ENCODE measurements around the gene PERM1. TPM values are rescaled to one million over a fixed set of nuclear protein-coding genes. Genes with fewer than 3 reads are reported as not detected.

PERM1 gene
- total and polyA plus RNA-seq, 2 of the 13 experiments (the other 11 are each of a cell fraction or from before 2014, with no cell fraction given): 0.04 to 0.29 TPM

DNA sequence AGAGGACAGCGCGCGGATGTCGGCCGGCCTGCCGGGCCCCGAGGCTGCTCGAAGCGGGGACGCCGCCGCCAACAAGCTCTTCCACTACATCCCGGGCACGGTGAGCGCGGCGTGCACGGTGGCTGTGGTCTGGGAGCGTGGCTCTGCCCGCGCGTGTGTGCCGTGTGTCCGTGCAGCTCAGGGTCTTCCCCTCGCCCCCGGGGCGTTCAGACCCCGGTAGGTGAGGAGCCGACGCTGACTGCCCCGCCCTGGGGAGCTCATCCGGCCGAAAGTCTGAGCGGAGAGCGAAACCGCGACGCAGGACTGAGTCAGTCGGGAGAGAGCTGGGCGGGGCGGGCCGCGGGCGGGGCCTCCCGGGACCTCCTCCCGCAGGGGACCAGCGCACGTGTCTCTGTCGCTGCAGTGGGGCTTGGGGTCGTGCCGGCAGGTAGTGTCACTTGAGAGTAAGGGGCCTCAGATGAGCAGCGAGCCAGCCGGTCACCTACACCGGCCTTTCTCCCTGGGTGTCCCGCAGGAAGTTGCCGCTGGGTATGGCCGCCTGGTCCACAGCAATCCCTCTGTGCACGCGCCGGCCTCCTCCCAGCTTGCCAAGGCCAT, 15.1 kb downstream of the PERM1 start (continued):
- TF ChIP-seq, protein P1, sequence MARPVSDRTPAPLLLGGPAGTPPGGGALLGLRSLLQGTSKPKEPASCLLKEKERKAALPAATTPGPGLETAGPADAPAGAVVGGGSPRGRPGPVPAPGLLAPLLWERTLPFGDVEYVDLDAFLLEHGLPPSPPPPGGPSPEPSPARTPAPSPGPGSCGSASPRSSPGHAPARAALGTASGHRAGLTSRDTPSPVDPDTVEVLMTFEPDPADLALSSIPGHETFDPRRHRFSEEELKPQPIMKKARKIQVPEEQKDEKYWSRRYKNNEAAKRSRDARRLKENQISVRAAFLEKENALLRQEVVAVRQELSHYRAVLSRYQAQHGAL (CRISPR knock-in tag; IDR thresholded peaks at IDR 0.05; ENCODE audit: not compliant biosample characterization): peak; percentile 57
- TF ChIP-seq RNF219 (CRISPR knock-in tag; IDR thresholded peaks at IDR 0.05) (no peak), ZFP37 (CRISPR knock-in tag; IDR thresholded peaks at IDR 0.05; ENCODE audit: borderline replicate concordance) (0 out of 2 replicates have a peak, but pooled peaks have one; percentile 12), ADNP (CRISPR knock-in tag; IDR thresholded peaks at IDR 0.05) (no peak), ZBTB42 (CRISPR knock-in tag; IDR thresholded peaks at IDR 0.05) (no peak), RCOR2 (CRISPR knock-in tag; IDR thresholded peaks at IDR 0.05) (no peak), TCF7L2 (IDR thresholded peaks at IDR 0.05; ENCODE audit: low read depth, low read length) (no peak), ZNF432 (CRISPR knock-in tag; IDR thresholded peaks at IDR 0.05; ENCODE audit: borderline replicate concordance) (no peak), ZNF142 (CRISPR knock-in tag; IDR thresholded peaks at IDR 0.05) (peak; percentile 76; the same call in 1 of the 2 replicates), NR0B2 (CRISPR knock-in tag; IDR thresholded peaks at IDR 0.05) (peak; percentile 58; the same call in 1 of the 2 replicates), ZGPAT (CRISPR knock-in tag; IDR thresholded peaks at IDR 0.05) (peak; percentile 78; the same call in 1 of the 2 replicates), ZNF564 (CRISPR knock-in tag; IDR thresholded peaks at IDR 0.05) (no peak)
- TF ChIP-seq, protein P2, sequence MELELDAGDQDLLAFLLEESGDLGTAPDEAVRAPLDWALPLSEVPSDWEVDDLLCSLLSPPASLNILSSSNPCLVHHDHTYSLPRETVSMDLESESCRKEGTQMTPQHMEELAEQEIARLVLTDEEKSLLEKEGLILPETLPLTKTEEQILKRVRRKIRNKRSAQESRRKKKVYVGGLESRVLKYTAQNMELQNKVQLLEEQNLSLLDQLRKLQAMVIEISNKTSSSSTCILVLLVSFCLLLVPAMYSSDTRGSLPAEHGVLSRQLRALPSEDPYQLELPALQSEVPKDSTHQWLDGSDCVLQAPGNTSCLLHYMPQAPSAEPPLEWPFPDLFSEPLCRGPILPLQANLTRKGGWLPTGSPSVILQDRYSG (CRISPR knock-in tag; IDR thresholded peaks at IDR 0.05): 0 out of 2 replicates have a peak, but pooled peaks have one; percentile 46
